HG03442 (cell line): ENCODE results near the gene GINS1.
"Not testable (repeated sequence)": the region's sequence is repeated elsewhere in the genome, so short reads cannot be mapped to it uniquely, and the experiment has no call there.

ENCODE experiments used
- ATAC-seq: cut with Tn5 transposase; IDR thresholded peaks from one replicate; pipeline ENCODE4 v1.9.1; 2021; ENCODE audit warnings: mild to moderate bottlenecking, moderate library complexity; ENCODE audit not compliant: unreplicated experiment

Gene GINS1

DNA sequence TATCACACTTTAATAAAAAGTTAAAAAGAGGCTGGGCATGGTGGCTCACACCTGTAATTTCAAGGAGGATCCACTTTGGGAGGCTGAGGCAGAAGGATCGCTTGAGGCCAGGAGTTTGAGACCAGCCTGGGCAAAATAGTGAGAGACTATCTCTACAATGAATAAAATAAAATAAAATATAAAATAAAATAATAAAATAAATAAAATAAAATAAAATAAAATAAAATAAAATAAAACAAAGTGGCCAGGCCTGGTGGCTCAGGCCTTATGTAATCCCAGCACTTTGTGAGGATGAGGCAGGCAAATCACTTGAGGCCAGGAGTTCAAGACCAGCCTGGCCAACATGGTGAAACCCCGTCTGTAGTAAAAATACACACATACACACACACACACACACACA, 65.8 kb downstream of the GINS1 start:
- not testable (repeated sequence) for ATAC-seq

DNA sequence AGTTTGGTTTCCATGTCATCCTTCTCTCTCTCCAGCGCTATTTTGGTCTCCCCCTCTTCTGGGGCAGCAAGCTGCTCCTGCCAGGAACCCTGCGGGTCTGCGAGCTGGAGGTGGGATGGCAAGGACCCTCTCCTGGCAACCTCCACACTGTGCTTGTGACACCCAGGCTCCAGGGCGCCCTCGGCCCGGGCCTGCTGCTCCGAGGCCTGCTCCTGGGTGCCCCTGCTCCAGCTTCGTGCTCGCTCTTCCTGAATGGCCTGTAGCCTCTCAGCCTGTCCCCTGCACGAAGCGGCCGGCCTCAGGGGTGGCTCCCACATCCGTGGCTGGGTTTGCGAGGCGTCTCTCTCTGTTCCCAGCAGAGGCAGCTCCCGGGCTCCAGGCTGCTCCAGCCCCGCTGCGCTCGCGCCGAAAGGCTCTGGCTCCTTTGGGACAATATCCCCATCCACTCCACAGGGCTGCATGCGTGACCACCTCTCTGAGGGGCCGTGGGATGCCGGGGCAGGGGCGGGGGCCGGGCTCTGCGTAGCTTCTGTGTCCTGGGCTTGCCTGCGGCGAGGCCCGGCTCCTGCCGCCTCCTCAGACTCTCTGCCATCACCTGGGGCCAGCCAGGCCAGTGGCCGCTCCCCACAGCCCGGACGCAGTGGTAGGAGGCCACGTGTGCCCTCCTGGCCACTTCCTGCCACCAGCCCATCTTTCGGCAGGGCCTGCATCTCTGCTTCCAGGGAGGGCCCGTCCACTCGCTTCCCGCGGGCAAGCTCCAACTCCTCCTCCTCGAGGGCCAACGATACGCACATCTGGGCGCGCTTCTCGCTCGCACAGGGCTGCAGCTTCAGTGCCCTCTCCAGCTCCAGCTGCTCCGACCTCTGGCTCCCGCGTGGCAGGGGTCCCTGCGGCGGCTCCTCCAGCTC, 68.9 kb downstream of the GINS1 start:
- ATAC-seq, result no peak

DNA sequence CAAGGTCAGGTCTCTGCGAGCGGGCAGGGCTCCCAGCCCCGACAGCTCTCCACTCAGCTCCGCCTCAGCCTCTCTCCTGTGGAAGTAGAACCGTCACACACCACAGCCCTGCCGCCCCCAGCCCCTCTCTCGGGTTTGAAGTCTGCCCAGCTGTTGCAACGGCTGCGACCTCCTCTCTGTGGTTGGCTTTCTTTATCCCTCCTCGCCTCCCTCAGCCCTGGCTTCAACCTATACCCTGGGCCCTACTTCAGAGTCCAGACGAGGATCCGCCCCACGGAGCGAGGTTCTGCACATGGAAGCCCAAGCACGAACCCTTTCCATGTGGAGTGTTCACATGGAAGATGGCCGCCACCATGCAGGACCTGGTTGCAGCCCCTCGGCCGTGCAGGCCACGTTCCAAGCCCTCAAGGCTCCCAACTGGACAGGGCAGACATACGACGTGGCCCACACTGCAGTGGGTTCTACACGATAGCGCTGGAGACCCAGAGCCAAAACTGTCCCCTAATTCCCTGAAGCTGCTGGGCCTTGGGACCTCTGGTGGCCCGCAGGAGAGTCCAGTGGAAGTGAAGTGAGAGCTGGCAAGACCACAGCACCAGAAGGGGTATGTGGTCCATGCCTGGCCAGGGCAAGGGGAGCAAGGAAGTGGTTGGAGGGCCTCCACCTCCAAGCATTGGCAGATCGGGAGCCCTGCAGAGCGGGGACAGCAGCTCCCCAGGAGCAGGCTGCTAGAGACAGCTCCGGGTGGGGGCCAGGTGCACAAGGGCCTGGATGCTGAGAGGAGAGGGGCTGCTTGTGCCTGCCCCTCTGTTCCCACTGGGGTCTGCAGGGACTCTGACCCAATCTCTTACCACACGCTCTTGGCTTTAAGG, 69.8 kb downstream of the GINS1 start:
- no peak for ATAC-seq

DNA sequence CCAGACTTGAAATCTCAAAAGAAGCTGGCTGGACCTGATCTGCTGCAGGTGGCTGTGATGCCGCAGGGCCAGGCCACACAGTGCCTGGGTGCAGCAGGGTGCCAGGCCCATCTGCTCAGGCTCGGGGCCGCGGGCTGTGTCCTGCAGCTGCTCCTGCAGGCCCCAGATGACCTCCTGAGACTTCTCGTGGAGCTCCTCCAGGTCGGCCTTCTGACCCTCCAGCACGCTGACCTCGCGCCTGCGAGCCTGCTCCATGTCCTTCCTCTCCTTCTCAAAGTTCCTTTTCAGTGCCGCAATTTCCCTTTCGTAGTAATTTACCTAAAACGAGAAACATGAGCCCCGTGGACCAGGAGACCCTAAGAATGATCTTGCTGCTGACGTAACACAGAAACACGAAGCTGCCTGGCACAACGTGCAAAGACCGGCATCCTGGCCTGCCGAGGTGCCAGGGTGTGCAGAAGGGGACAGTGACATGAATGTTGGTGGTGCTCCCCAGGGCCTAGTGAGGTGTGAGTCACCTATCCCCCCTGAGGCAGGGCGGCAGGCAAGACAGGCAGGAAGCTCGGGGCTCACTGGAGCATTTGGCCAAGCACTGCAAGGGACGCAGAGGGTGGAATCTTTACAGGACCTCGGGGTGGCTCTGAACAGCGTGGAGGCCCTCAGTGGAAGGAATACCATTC, 71.6 kb downstream of the GINS1 start:
- no peak for ATAC-seq

- no peak for ATAC-seq
These were observed 72.2 kb downstream of the GINS1 start for GRCh38 chr20:25479638-25480037.

GRCh38 chr20:25480156-25480555, 72.7 kb downstream of the GINS1 start:
- ATAC-seq, result no peak

DNA sequence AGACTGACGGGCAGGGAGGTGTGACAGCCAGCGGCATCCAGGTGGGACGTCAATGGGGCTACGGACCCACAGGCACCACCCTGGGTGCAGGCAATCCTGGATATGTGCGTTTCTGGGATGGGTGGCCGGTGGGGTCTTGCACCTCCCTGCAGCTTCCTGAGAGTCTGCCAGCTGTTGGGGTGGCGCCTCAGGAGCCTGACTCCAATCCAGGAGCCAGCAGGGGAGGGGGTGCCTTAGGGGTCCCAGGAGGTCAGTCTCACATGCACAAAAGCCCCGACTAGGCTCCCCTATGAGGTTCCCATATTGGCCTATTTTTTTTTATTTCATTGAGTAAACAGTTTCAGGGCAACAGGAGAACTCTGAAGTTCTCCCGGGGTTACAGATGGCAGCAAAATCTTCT, 73.3 kb downstream of the GINS1 start:
- ATAC-seq, result no peak

DNA sequence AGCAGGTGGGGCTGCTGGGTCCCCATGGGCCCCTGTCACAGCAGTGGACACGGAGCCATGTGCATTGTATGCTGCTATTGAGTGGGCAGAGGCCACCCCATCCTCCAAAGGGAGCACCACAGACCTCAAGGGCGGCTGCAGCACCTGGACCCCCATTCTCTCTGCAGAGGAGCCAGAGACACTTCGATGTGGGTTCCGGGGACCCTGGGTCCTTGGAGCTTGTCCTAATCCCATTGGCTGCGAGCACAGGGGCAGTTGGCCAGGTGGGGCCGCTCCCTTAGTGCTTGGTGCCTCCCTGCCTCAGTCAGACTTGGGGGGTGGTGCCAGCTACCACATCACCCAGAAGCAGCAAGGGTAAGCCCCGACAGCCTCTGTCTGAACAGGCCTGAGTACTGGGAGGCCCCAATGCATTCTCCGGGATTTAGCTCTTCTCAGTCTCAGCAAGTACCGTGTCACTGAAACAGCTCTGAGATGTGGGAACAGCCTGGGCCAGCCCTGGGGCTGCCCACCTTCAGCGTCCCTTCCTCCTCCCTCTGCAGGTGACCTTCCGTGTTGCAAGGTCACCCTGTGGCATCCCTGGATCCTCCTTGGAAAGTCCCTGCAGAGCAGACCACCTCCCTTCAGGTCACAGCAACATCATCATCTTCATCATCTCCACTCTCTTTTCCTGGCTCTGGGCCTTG, 73.9 kb downstream of the GINS1 start:
- ATAC-seq, result no peak

DNA sequence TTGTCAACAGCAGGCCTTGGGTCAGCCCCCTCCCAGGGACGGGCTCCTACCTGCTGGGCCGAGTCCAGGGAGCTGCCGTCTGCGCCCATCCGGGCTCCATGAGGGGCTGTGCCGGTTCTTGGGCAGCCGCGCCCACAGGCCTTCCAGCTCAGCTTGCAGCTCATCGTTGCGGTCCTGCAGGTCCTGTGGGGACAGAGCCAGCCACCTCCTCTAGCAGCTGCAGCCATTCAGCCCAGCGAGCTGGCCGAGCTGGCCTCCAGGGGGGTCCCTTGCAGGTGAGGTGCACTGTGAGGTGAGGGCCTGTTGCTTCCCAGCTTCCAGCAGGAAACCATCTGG, 74.4 kb downstream of the GINS1 start:
- ATAC-seq, result no peak

- ATAC-seq, result no peak
These were observed 76.1 kb downstream of the GINS1 start for GRCh38 chr20:25483431-25484132.

GRCh38 chr20:25484224-25484846, 76.9 kb downstream of the GINS1 start:
- ATAC-seq, result no peak

GRCh38 chr20:25484911-25485511, 77.5 kb downstream of the GINS1 start:
- no peak for ATAC-seq

- no peak for ATAC-seq
These were observed 78.4 kb downstream of the GINS1 start for GRCh38 chr20:25485872-25486271.

DNA sequence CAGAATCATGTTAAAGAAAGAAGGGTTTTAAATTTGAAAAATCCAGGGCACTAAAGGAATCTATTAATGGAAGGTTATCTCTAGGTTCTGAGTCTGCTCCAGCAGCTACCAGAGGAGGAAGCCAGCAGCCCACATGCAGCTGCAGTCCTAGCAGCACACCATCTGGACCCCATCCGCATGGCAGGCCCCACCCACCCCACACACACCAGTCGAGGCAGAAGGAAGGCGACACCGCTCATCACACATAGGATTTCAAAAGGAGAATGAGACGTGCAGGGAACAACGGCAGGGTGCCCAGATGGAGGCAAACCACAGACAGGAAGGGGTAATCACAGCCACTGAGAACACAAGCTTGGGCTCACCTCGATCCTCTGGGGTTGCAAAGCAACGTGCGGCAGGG, 78.9 kb downstream of the GINS1 start:
- ATAC-seq, result no peak

GRCh38 chr20:25487306-25487705, 79.8 kb downstream of the GINS1 start:
- no peak for ATAC-seq

DNA sequence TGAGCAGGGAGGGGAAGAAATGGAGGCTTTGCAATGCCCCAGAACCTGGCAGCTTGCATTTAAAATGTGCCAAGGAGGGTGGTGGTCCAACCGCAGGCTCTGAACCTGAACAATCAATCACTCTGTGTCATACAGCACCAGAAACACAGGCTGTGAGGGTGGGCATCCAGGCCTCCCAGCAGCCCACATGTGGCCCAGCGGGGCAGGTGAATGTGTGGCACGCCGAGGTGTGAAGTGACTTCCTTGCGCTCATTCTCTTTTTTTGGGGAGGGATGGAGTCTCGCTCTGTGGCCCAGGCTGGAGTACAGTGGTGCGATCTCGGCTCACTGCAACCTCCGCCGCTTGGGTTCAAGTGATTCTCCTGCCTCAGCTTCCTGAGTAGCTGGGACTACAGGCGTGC, 80.5 kb downstream of the GINS1 start:
- ATAC-seq, result no peak

DNA sequence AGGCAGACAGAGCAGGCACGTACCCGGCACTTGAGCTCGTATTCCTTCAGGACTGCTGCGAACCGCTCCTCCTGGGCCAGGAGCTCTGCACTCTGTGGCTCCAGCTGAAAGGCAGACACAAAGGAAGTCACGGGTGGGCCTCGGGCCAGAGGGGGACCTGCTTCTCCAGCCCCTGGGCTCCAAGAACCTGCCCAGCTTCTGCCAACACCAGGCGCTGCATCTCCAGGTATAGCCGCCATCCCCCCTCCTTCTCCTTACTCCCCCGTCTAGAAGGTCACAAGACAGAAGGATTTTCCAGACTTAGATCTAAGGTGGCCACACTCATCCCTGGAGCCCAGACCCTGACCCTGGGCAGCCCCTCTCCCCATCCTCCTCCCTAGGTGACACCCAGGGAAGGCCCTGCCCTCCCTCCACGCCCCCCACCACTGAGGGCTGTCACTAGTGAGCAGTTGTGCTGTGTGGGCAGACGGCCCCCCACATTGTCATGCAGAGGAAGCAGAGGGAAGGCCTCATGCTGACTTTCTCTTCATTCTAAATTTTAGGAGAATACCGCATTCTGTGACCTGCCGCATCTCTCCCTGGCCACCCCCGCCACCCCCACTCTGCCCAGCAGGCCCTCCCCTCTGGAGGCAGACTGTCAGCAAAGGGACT, 81.9 kb downstream of the GINS1 start:
- ATAC-seq, result no peak

DNA sequence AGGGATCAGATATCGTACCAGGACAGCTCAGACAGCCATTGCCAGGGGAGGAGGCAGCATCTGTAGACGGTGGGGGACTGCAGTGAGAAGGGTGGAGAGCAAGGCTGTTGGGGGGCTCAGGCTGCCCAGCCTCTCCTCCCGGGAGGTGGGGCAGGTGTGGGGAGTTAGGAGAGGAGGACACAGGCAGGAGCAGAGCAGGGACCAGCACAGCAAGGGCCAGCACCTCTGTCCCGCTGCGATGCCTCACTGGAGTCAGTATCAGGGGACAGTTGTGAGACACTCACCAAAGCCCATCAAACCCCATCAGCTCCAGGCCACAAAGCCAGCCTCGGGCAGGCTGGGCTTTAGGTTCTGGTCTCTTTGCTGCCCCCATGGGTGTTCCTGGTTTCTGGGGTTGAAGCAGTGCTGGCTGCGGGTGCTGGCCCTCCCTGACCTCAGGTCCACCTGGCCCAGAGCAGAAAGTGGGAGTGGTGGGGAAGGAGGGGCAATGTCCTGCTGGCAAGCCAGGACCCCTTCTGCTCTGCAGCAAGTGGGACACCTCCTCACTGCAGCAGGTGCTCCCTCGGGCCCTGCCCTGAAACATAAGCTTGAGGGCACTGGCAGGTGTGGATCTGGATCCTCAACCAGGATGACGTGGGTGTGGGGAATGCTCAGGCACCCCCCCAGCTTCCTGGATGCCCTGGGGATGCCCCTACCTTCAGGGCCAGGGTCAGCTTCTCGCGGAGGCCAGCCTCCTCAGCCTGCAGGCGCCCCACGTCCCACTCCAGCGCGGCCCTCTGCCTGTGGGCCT, 83.4 kb downstream of the GINS1 start:
- no peak for ATAC-seq
